SK-N-SH treated with all-trans-retinoic acid at 6 μM for 48 hours (cell line): Measurements from ENCODE around the gene OR1A1.

Source experiments
- ATAC-seq: fragments of 200-7000 bp; cut with Tn5 transposase; 3 replicates; pipeline ENCODE4 v1.9.1; 2020; ENCODE audit warnings: mild to moderate bottlenecking, moderate library complexity
- ARNTL ChIP-seq: fragments of 450-650 bp; formaldehyde crosslinking; IDR thresholded peaks from 2 replicates; pipeline ENCODE4 v1.5.0; 2020; ENCODE audit warnings: low read depth, mild to moderate bottlenecking, moderate library complexity, borderline replicate concordance
- BACH2 ChIP-seq: fragments of 250-450 bp; sonication (Bioruptor Pico); IDR thresholded peaks from 2 replicates; pipeline ENCODE4 v1.9.0; 2021; ENCODE audit warnings: mild to moderate bottlenecking, borderline replicate concordance
- CREB5 ChIP-seq: fragments of 250-450 bp; sonication (Bioruptor Pico); IDR thresholded peaks from 2 replicates; pipeline ENCODE4 v1.5.1; 2020; ENCODE audit warnings: low read depth, mild to moderate bottlenecking, moderate library complexity
- CSDC2 ChIP-seq: fragments of 250-450 bp; sonication (Bioruptor Pico); IDR thresholded peaks from 2 replicates; pipeline ENCODE4 v1.5.0; 2020; ENCODE audit warnings: mild to moderate bottlenecking, moderate library complexity
- CSRNP3 ChIP-seq: fragments of 250-450 bp; sonication (Bioruptor Pico); IDR thresholded peaks from 2 replicates; pipeline ENCODE4 v1.5.1; 2021; ENCODE audit warnings: mild to moderate bottlenecking, moderate library complexity
- ESRRG ChIP-seq: fragments of 250-450 bp; sonication (Bioruptor Pico); IDR thresholded peaks from 2 replicates; pipeline ENCODE4 v1.6.1; 2021; ENCODE audit warnings: mild to moderate bottlenecking
- GLIS3 ChIP-seq: fragments of 250-450 bp; sonication (Bioruptor Pico); IDR thresholded peaks from 2 replicates; pipeline ENCODE4 v1.5.0; 2020; ENCODE audit warnings: mild to moderate bottlenecking, moderate library complexity
- ISL1 ChIP-seq: fragments of 250-450 bp; sonication (Bioruptor Pico); IDR thresholded peaks from 2 replicates; pipeline ENCODE4 v2.1.2; 2022; ENCODE audit warnings: mild to moderate bottlenecking, moderate library complexity
- OSR1 ChIP-seq: fragments of 250-450 bp; sonication (Bioruptor Pico); IDR thresholded peaks from 2 replicates; pipeline ENCODE4 v1.8.0; 2022; ENCODE audit warnings: moderate library complexity, mild to moderate bottlenecking, inconsistent platforms
- POU6F1 ChIP-seq: fragments of 250-450 bp; sonication (Bioruptor Pico); IDR thresholded peaks from 2 replicates; pipeline ENCODE4 v1.8.0; 2021; ENCODE audit warnings: low read depth, mild to moderate bottlenecking, moderate library complexity, borderline replicate concordance
- PPARA ChIP-seq: fragments of 250-450 bp; sonication (Bioruptor Pico); IDR thresholded peaks from 2 replicates; pipeline ENCODE4 v1.5.0; 2020; ENCODE audit warnings: mild to moderate bottlenecking, borderline replicate concordance
- RARB ChIP-seq: fragments of 250-450 bp; sonication (Bioruptor Pico); IDR thresholded peaks from 2 replicates; pipeline ENCODE4 v1.8.0; 2021; ENCODE audit warnings: mild to moderate bottlenecking, moderate library complexity
- SNAI2 ChIP-seq: fragments of 250-450 bp; sonication (Bioruptor Pico); IDR thresholded peaks from 2 replicates; pipeline ENCODE4 v1.5.0; 2020; ENCODE audit warnings: mild to moderate bottlenecking, moderate library complexity
- TCF4 ChIP-seq: fragments of 250-450 bp; sonication (Bioruptor Pico); IDR thresholded peaks from 2 replicates; pipeline ENCODE4 v1.8.0; 2021; ENCODE audit warnings: mild to moderate bottlenecking, moderate library complexity, borderline replicate concordance
- TOX ChIP-seq: fragments of 250-450 bp; sonication (Bioruptor Pico); IDR thresholded peaks from 2 replicates; pipeline ENCODE4 v1.8.0; 2021; ENCODE audit warnings: mild to moderate bottlenecking, moderate library complexity, borderline replicate concordance
- TSHZ2 ChIP-seq: fragments of 250-450 bp; sonication (Bioruptor Pico); IDR thresholded peaks from 2 replicates; pipeline ENCODE4 v1.5.0; 2020; ENCODE audit warnings: mild to moderate bottlenecking, moderate library complexity
- ZC3H10 ChIP-seq: fragments of 250-450 bp; sonication (Bioruptor Pico); IDR thresholded peaks from 2 replicates; pipeline ENCODE4 v1.5.1; 2021; ENCODE audit warnings: mild to moderate bottlenecking, moderate library complexity
- ZFP3 ChIP-seq: fragments of 250-450 bp; sonication (Bioruptor Pico); IDR thresholded peaks from 2 replicates; pipeline ENCODE4 v1.5.0; 2020; ENCODE audit warnings: mild to moderate bottlenecking, moderate library complexity
- ZFP30 ChIP-seq: fragments of 450-650 bp; formaldehyde crosslinking; IDR thresholded peaks from 2 replicates; pipeline ENCODE4 v1.5.0; 2022; ENCODE audit warnings: mild to moderate bottlenecking, moderate library complexity
- ZNF565 ChIP-seq: fragments of 450-650 bp; formaldehyde crosslinking; conservative IDR thresholded peaks from 2 replicates; pipeline ENCODE4 v1.5.0; 2020; ENCODE audit warnings: low read depth, mild to moderate bottlenecking, moderate library complexity
- ZNF70 ChIP-seq: fragments of 450-650 bp; formaldehyde crosslinking; IDR thresholded peaks from 2 replicates; pipeline ENCODE4 v1.5.0; 2020; ENCODE audit warnings: mild to moderate bottlenecking, moderate library complexity
- ZNF8 ChIP-seq: fragments of 450-650 bp; formaldehyde crosslinking; IDR thresholded peaks from 2 replicates; pipeline ENCODE4 v1.5.0; 2020; ENCODE audit warnings: mild to moderate bottlenecking, moderate library complexity

OR1A1 gene

GRCh38 chr17:3207367-3207766 lies at the start of gene OR1A1:
Gene OR1A1 (plus strand): TSS chr17:3207667. CDS start chr17:3215621, 7,954 bp downstream.
- no peak for ATAC-seq
- TF ChIP-seq ESRRG (CRISPR knock-in tag), result no peak
- no peak for TF ChIP-seq ARNTL
- no peak for TF ChIP-seq GLIS3 (CRISPR knock-in tag)
- no peak for TF ChIP-seq RARB (CRISPR knock-in tag)
- no peak for TF ChIP-seq CREB5
- no peak for TF ChIP-seq CSDC2 (CRISPR knock-in tag)
- TF ChIP-seq TOX, result no peak
- TF ChIP-seq ISL1, result no peak
- TF ChIP-seq PPARA (CRISPR knock-in tag), result no peak
- no peak for TF ChIP-seq BACH2 (CRISPR knock-in tag)
- no peak for TF ChIP-seq SNAI2 (CRISPR knock-in tag)
- no peak for TF ChIP-seq TCF4

- no peak for ATAC-seq
- no peak for TF ChIP-seq SNAI2 (CRISPR knock-in tag)
- no peak for TF ChIP-seq TSHZ2 (CRISPR knock-in tag)
- no peak for TF ChIP-seq ESRRG (CRISPR knock-in tag)
- no peak for TF ChIP-seq CSDC2 (CRISPR knock-in tag)
- TF ChIP-seq OSR1 (CRISPR knock-in tag), result no peak
- no peak for TF ChIP-seq ARNTL
- no peak for TF ChIP-seq TCF4
- no peak for TF ChIP-seq CREB5
- no peak for TF ChIP-seq TOX
- no peak for TF ChIP-seq GLIS3 (CRISPR knock-in tag)
- no peak for TF ChIP-seq ISL1
- no peak for TF ChIP-seq ZFP30 (CRISPR knock-in tag)
- TF ChIP-seq PPARA (CRISPR knock-in tag), result no peak
- TF ChIP-seq RARB (CRISPR knock-in tag), result no peak
- TF ChIP-seq ZFP3 (CRISPR knock-in tag), result no peak
- TF ChIP-seq ZNF565 (CRISPR knock-in tag), result no peak
- no peak for TF ChIP-seq ZNF70 (CRISPR knock-in tag)
- TF ChIP-seq ZC3H10 (CRISPR knock-in tag), result no peak
- TF ChIP-seq CSRNP3 (CRISPR knock-in tag), result no peak
- TF ChIP-seq ZNF8, result no peak
Observed at GRCh38 chr17:3167574-3167973, 39.9 kb upstream of the OR1A1 start.

GRCh38 chr17:3189961-3190360 lies 17.5 kb upstream of the OR1A1 start:
- no peak for ATAC-seq
- TF ChIP-seq TSHZ2 (CRISPR knock-in tag) (no peak), ZFP3 (CRISPR knock-in tag) (no peak), CSDC2 (CRISPR knock-in tag) (no peak), ISL1 (no peak), ZC3H10 (CRISPR knock-in tag) (no peak), POU6F1 (CRISPR knock-in tag) (no peak), OSR1 (CRISPR knock-in tag) (no peak), ESRRG (CRISPR knock-in tag) (no peak), CREB5 (no peak), CSRNP3 (CRISPR knock-in tag) (no peak), ZNF70 (CRISPR knock-in tag) (no peak), SNAI2 (CRISPR knock-in tag) (no peak), GLIS3 (CRISPR knock-in tag) (no peak)
